A549 (cell line): ENCODE results near the gene EFEMP2. TPM values are rescaled to one million over a fixed set of nuclear protein-coding genes. Genes with fewer than 3 reads are reported as not detected.

Experiments
- ATAC-seq, 2 experiments: fragments of 200-7000 bp in 1 of 2; fragments of >200 bp in 1 of 2; cut with Nextera tagmentation in 1 of 2; cut with Tn5 transposase in 1 of 2; 3 replicates each; pipeline versions ENCODE4 v1.8.0 to v1.9.1; 2018 to 2020; ENCODE audit warnings: mild to moderate bottlenecking in 1 of 2, moderate library complexity in 1 of 2
- CTCF ChIA-PET: fragments of 300-600 bp; sonication (Branson Sonifier 250); formaldehyde crosslinking; extraction: SDS; loops from one replicate; lab custom pipeline; 2021; ENCODE audit warnings: antibody characterized with exemption, inconsistent platforms; lab: Yijun Ruan, JAX
- POLR2A ChIA-PET: fragments of 350-600 bp; formaldehyde crosslinking; extraction: SDS; loops from one replicate; lab custom pipeline; 2021; ENCODE audit warnings: antibody characterized with exemption, inconsistent platforms; lab: Yijun Ruan, JAX
- DNase-seq, 2 experiments: peaks; one replicate each; pipeline versions ENCODE4 v3.0.0 to v3.0.0-alpha.2; 2011 to 2016; ENCODE audit warnings: low read depth in 1 of 2, low spot score in 1 of 2
- FAIRE-seq: peaks from 2 replicates; lab custom pipeline; 2011; peaks lifted over from hg19 to GRCh38; lab: Jason Lieb, UNC
- H3K27ac ChIP-seq, 2 experiments: fragments of >200 bp; sonication (Bioruptor Twin); formaldehyde crosslinking; 3 replicates each; pipeline ENCODE4 v1.5.1; 2016 to 2017
- H3K4me1 ChIP-seq: fragments of >200 bp; sonication (Bioruptor Twin); formaldehyde crosslinking; 3 replicates; pipeline ENCODE4 v1.6.1; 2016
- H3K4me2 ChIP-seq: fragments of >200 bp; sonication (Bioruptor Twin); formaldehyde crosslinking; 3 replicates; pipeline ENCODE4 v1.6.1; 2016
- H3K4me3 ChIP-seq: fragments of >200 bp; sonication (Bioruptor Twin); formaldehyde crosslinking; 3 replicates; pipeline ENCODE4 v1.5.1; 2016
- H3K9me3 ChIP-seq: fragments of >200 bp; sonication (Bioruptor Twin); formaldehyde crosslinking; 3 replicates; pipeline ENCODE4 v1.6.1; 2016
- BHLHE40 ChIP-seq: IDR thresholded peaks from 2 replicates; pipeline ENCODE4 v1.6.1; 2012; ENCODE audit warnings: low read depth, low read length, inconsistent platforms
- CHD4 ChIP-seq: fragments of 200-600 bp; sonication (generic); IDR thresholded peaks from 2 replicates; pipeline ENCODE4 v1.6.1; 2016; ENCODE audit warnings: antibody characterized with exemption, mild to moderate bottlenecking, borderline replicate concordance
- EP300 ChIP-seq, 2 experiments: fragments of >200 bp; sonication (Bioruptor Twin); formaldehyde crosslinking; IDR thresholded peaks; 2 replicates in 1 of 2; 3 replicates in 1 of 2; pipeline ENCODE4 v1.6.1; 2016 to 2017
- ESRRA ChIP-seq: fragments of 150-350 bp; IDR thresholded peaks from 2 replicates; pipeline ENCODE4 v1.6.1; 2014; ENCODE audit warnings: mild to moderate bottlenecking, low read length, borderline replicate concordance
- JUN ChIP-seq, 2 experiments: fragments of >200 bp; sonication (Bioruptor Twin); formaldehyde crosslinking; IDR thresholded peaks; 2 replicates in 1 of 2; 3 replicates in 1 of 2; pipeline ENCODE4 v1.6.1; 2016 to 2017
- KDM1A ChIP-seq: fragments of 200-600 bp; sonication (generic); IDR thresholded peaks from 2 replicates; pipeline ENCODE4 v1.6.1; 2016; ENCODE audit warnings: low read depth, mild to moderate bottlenecking
- KDM5A ChIP-seq: fragments of 200-600 bp; sonication (generic); IDR thresholded peaks from 2 replicates; pipeline ENCODE4 v1.6.1; 2016; ENCODE audit warnings: antibody characterized with exemption, mild to moderate bottlenecking
- MAFK ChIP-seq: fragments of 450-650 bp; IDR thresholded peaks from 2 replicates; pipeline ENCODE4 v1.6.1; 2014; ENCODE audit not compliant: partially characterized antibody
- PHF8 ChIP-seq: fragments of 200-600 bp; sonication (generic); IDR thresholded peaks from 2 replicates; pipeline ENCODE4 v1.6.1; 2016; ENCODE audit warnings: low read depth, mild to moderate bottlenecking, antibody characterized with exemption, moderate library complexity, borderline replicate concordance
- POLR2A ChIP-seq: IDR thresholded peaks from 2 replicates; pipeline ENCODE4 v1.6.1; 2012; ENCODE audit warnings: mild to moderate bottlenecking, low read length
- RCOR1 ChIP-seq: fragments of 150-350 bp; IDR thresholded peaks from 2 replicates; pipeline ENCODE4 v1.6.1; 2014; ENCODE audit warnings: antibody characterized with exemption, low read length, low read depth
- TFCP2L1 ChIP-seq: fragments of 250-450 bp; sonication (Bioruptor Pico); IDR thresholded peaks from 2 replicates; pipeline ENCODE4 v1.5.0; 2021; ENCODE audit warnings: mild to moderate bottlenecking
- TP53 ChIP-seq: fragments of 250-450 bp; sonication (Bioruptor Pico); IDR thresholded peaks from 2 replicates; pipeline ENCODE4 v1.5.0; 2021; ENCODE audit warnings: mild to moderate bottlenecking, moderate library complexity
- WGBS: methylation state at CpG from one replicate; pipeline ENCODE4 v1.1.6; 2017; ENCODE audit errors: missing lambda C conversion rate; 5-methylcytosine and 5-hydroxymethylcytosine counted together
- polyA plus RNA-seq, 4 experiments: library from polyadenylated mRNA; depleted of rRNA in 3 of 4; stranded (reverse); fragments of >200 nt; fragmentation: RNase III in 1 of 4; extraction: RNeasy Plus Mini Kit Qiagen cat#74134 plus additional on column Dnase treatment in 1 of 4; gene quantifications; 2 replicates in 3 of 4; 3 replicates in 1 of 4; pipeline ENCODE4 v1.2.3, GENCODE V29; 2011 to 2017
- TF ChIP-seq, protein P1 (sequence below): fragments of 250-450 bp; sonication (Bioruptor Pico); IDR thresholded peaks from 2 replicates; pipeline ENCODE4 v1.5.0; 2021; ENCODE audit warnings: mild to moderate bottlenecking, moderate library complexity, borderline replicate concordance
- TF ChIP-seq, protein P2 (sequence below): IDR thresholded peaks from 2 replicates; pipeline ENCODE4 v1.6.1; 2012
- TF ChIP-seq, protein P3 (sequence below): fragments of >200 bp; sonication (Bioruptor Twin); formaldehyde crosslinking; IDR thresholded peaks from 2 replicates; pipeline ENCODE4 v1.6.1; 2016
- TF ChIP-seq, protein P4 (sequence below): IDR thresholded peaks from 2 replicates; pipeline ENCODE4 v1.6.1; 2012; ENCODE audit warnings: low read depth, borderline replicate concordance
- TF ChIP-seq, protein P5 (sequence below): fragments of >200 bp; sonication (Bioruptor Twin); formaldehyde crosslinking; IDR thresholded peaks from 3 replicates; pipeline ENCODE4 v1.6.1; 2016
- TF ChIP-seq, protein P6 (sequence below): fragments of 250-450 bp; sonication (Bioruptor Pico); IDR thresholded peaks from 2 replicates; pipeline ENCODE4 v1.5.0; 2020; ENCODE audit warnings: low read depth, mild to moderate bottlenecking, moderate library complexity

EFEMP2 gene
- polyA plus RNA-seq, 2 of the 4 experiments (the other 2 are of a cell fraction), result 1.3 to 1.4 TPM

DNA sequence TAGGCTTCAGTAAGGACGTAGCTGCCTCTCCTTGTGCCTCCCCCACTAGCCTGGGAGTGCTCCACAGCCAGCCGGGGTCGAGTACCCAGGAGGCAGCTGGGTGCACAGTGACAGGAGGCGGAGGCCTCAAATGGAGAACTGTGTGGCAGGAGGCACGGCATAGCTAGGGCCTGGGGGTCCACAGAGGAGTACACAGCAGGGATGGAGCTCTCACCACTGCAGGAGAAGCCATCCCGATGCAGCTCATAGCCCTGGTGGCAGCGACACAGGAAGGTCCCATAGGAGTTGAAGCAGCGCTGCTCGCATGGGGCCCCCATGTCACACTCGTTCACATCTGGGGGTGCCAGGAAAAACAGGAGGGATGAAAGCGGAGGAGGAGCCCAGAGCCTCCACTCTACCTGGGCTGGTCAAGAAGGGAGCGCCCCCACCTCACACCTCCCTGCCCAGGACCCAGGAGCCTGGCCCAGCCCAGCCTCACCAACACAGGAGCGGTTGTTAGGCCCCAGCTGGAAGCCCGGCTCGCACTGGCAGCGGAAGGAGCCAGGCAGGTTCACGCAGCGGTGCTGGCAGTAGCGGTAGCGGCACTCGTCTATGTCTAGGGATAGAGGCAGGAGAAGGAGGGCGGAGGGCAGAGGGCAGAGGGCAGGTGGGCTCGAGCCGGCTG is 2.8 kb downstream of the EFEMP2 start:
- no peaks in the 10 kb centered on the region for H3K9me3 ChIP-seq
- no peak overlapping the region for H3K4me3 ChIP-seq
- peaks cover 6% of the 10 kb centered on the region for H3K4me1 ChIP-seq
- FAIRE-seq (no peak), DNase-seq (no peak), ATAC-seq (peak; percentile 1 to 4; a peak in 4 of 6 replicates)
- no peak overlapping the region for H3K4me2 ChIP-seq
- no peak overlapping the region for H3K27ac ChIP-seq
- ChIA-PET POLR2A (interaction anchor here (0.8 to 2.9 kb wide), 5 partner anchors 10 to 207 kb away, joined by 3 to 15 read pairs (median 4); partner anchors contain the start of genes FIBP, MUS81 and RELA), CTCF (interaction anchor here (0.8 to 7.5 kb wide), 7 partner anchors 9 to 158 kb away, joined by 3 to 158 read pairs (median 4); partner anchors contain the start of genes C11orf68, CFL1, FIBP and KAT5)
- 84% methylated on average over 24 of the region's 24 CpGs for WGBS
- TF ChIP-seq KDM5A, result no peak
- TF ChIP-seq POLR2A, result peak; percentile 21
- TF ChIP-seq, protein P1, sequence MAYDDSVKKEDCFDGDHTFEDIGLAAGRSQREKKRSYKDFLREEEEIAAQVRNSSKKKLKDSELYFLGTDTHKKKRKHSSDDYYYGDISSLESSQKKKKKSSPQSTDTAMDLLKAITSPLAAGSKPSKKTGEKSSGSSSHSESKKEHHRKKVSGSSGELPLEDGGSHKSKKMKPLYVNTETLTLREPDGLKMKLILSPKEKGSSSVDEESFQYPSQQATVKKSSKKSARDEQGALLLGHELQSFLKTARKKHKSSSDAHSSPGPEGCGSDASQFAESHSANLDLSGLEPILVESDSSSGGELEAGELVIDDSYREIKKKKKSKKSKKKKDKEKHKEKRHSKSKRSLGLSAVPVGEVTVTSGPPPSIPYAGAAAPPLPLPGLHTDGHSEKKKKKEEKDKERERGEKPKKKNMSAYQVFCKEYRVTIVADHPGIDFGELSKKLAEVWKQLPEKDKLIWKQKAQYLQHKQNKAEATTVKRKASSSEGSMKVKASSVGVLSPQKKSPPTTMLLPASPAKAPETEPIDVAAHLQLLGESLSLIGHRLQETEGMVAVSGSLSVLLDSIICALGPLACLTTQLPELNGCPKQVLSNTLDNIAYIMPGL, result 0 out of 2 replicates have a peak, but pooled peaks have one; percentile 2
- no peak for TF ChIP-seq ESRRA

DNA sequence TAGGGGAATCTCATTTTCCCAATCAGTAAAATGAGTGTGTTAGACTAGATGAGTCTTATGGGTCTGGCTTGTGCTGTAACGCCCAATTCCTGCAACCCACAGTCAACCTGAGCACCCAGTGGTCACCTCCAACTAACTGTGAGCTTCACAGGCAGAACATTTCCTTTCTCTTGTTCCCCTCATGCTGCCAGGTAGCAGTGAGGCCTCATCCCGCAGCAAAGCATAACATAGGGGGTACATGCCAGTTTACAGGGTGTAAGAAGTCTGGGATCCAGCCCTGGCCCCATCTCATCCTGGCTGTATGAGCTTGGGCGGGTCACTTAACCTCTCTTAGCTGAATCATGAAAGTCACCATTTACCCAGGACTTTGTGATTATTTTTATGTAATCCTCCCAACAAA is 3.7 kb downstream of the EFEMP2 start:
- peaks cover 6% of the 10 kb centered on the region for H3K4me1 ChIP-seq
- TF ChIP-seq, protein P2, sequence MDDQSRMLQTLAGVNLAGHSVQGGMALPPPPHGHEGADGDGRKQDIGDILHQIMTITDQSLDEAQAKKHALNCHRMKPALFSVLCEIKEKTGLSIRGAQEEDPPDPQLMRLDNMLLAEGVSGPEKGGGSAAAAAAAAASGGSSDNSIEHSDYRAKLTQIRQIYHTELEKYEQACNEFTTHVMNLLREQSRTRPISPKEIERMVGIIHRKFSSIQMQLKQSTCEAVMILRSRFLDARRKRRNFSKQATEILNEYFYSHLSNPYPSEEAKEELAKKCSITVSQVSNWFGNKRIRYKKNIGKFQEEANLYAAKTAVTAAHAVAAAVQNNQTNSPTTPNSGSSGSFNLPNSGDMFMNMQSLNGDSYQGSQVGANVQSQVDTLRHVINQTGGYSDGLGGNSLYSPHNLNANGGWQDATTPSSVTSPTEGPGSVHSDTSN, result 0 out of 2 replicates have a peak, but pooled peaks have one; percentile 2
- TF ChIP-seq TP53 (CRISPR knock-in tag) (no peak), EP300 (IDR thresholded peaks at IDR 0.05) (no peak)
- H3K4me2 ChIP-seq, result no peak overlapping the region
- H3K27ac ChIP-seq, result no peak overlapping the region
- DNase-seq, result no peak
- no peaks in the 10 kb centered on the region for H3K9me3 ChIP-seq
- WGBS, result 73% methylated on average over 3 of the region's 3 CpGs
- POLR2A ChIA-PET, result interaction anchor here (0.9 to 2.9 kb wide), 3 partner anchors 9 to 206 kb away, joined by 3 to 15 read pairs (median 9); partner anchors contain the start of genes FIBP, MUS81 and RELA
- H3K4me3 ChIP-seq, result no peak overlapping the region
- CTCF ChIA-PET, result interaction anchor here (0.8 to 7.5 kb wide), 8 partner anchors 8 to 157 kb away, joined by 3 to 158 read pairs (median 4); partner anchors contain the start of genes CFL1, FIBP, KAT5 and MUS81
- no peak for FAIRE-seq
- no peak for ATAC-seq

DNA sequence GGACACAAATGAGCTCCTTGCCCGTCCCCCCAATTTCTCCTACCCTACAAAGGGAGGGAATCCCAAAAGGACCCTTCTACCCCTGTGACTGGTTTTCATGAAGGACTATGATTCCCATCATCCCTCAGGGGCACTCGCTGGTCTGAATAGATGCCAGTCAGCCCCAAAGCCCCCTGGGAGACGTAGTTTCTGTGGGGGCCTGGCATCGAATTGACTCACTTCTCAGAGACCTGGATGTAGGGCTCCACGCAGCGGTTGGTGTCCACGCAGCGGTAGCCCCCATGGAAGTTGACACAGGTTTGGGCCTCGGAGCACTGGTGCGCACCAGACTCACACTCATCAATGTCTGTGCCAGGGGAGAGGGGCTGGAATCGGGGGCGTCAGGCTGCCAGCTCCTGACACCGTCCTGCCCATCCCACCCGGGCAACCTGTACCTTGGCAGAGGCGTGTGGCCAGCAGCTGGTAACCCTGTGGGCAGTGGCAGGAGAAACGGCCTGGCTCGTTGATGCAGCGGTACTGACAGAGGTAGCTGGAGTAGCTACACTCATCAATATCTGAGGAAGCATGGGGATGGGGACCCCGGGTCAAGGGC is 4.4 kb downstream of the EFEMP2 start:
- no peak overlapping the region for H3K27ac ChIP-seq
- DNase-seq (no peak), FAIRE-seq (no peak), ATAC-seq (0 out of 6 replicates have a peak, but pooled peaks of 1 of the 2 experiments have one; percentile 4)
- H3K9me3 ChIP-seq, result no peaks in the 10 kb centered on the region
- H3K4me3 ChIP-seq, result no peak overlapping the region
- peaks cover 6% of the 10 kb centered on the region for H3K4me1 ChIP-seq
- ChIA-PET POLR2A (interaction anchor here (2.1 to 2.9 kb wide), 2 partner anchors 8 to 21 kb away, joined by 9 to 15 read pairs; partner anchors contain the start of genes FIBP and MUS81), CTCF (interaction anchor here (1.0 to 7.5 kb wide), 5 partner anchors 8 to 157 kb away, joined by 3 to 158 read pairs (median 12); partner anchors contain the start of genes CFL1, FIBP, KAT5 and MUS81)
- H3K4me2 ChIP-seq, result no peak overlapping the region
- TF ChIP-seq, protein P3, sequence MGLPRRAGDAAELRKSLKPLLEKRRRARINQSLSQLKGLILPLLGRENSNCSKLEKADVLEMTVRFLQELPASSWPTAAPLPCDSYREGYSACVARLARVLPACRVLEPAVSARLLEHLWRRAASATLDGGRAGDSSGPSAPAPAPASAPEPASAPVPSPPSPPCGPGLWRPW, result no peak
- TF ChIP-seq JUN (IDR thresholded peaks at IDR 0.05), result peak in 1 of 2 experiments; percentile 42; a peak in 2 of 5 replicates
- WGBS, result 84% methylated on average over 14 of the region's 19 CpGs

DNA sequence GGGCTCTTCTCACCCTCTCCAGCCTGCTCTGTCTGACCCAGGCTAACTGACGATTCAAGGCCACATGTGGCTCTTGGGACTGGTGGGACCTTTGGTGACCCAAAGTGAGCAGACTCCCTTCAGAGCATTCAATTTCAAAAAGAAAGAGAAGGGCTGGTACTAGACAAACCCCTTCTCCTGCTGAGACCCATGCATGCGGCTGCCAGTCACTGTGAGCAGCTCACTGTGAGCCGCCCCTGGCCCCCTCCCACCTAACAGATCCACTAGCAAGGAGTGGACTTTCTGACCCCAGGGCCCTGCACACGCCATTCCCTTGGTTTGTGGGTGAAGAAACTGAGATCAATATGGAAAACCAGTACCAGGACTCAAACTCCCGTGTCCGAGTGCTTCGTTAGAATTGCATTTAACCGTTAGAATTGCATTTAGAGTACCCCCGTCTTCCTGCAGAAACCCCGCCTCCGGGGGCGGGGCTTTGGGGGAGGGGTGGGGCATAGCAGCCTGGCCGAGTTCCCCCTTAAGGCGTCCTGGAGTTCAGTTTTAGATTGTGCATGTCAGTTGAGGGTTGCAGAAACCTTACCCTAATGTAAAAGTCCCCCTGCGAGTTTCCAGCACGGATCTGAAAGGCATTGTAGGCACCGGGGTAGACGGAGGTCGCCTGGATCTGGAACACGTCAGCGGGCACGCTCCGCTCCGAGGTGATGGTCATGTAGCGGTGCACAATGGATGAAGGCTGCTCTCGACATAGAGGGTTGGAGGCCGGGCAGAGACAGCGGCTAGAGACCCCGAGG is 5.1 kb downstream of the EFEMP2 start:
- ATAC-seq (no peak), DNase-seq (no peak), FAIRE-seq (no peak)
- POLR2A ChIA-PET, result interaction anchor here (1.1 to 2.9 kb wide), 2 partner anchors 8 to 9 kb away, joined by 4 to 15 read pairs; partner anchors contain the start of genes CFL1 and MUS81
- Histone ChIP-seq H3K9me3 (no peaks in the 10 kb centered on the region), H3K4me2 (no peak overlapping the region), H3K4me3 (no peak overlapping the region), H3K4me1 (no peaks in the 10 kb centered on the region), H3K27ac (no peak overlapping the region)
- WGBS, result 79% methylated on average over 29 of the region's 29 CpGs
- CTCF ChIA-PET, result interaction anchor here (0.9 to 7.5 kb wide), 9 partner anchors 7 to 156 kb away, joined by 3 to 158 read pairs (median 5); partner anchors contain the start of genes CCDC85B, CFL1, FIBP and KAT5
- TF ChIP-seq BHLHE40 (no peak), KDM1A (no peak), MAFK (no peak), TFCP2L1 (CRISPR knock-in tag) (no peak), RCOR1 (no peak), CHD4 (no peak), PHF8 (no peak)
- TF ChIP-seq, protein P4, sequence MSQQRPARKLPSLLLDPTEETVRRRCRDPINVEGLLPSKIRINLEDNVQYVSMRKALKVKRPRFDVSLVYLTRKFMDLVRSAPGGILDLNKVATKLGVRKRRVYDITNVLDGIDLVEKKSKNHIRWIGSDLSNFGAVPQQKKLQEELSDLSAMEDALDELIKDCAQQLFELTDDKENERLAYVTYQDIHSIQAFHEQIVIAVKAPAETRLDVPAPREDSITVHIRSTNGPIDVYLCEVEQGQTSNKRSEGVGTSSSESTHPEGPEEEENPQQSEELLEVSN, result no peak
- TF ChIP-seq, protein P5, sequence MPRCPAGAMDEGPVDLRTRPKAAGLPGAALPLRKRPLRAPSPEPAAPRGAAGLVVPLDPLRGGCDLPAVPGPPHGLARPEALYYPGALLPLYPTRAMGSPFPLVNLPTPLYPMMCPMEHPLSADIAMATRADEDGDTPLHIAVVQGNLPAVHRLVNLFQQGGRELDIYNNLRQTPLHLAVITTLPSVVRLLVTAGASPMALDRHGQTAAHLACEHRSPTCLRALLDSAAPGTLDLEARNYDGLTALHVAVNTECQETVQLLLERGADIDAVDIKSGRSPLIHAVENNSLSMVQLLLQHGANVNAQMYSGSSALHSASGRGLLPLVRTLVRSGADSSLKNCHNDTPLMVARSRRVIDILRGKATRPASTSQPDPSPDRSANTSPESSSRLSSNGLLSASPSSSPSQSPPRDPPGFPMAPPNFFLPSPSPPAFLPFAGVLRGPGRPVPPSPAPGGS, result no peak
- TF ChIP-seq, protein P6, sequence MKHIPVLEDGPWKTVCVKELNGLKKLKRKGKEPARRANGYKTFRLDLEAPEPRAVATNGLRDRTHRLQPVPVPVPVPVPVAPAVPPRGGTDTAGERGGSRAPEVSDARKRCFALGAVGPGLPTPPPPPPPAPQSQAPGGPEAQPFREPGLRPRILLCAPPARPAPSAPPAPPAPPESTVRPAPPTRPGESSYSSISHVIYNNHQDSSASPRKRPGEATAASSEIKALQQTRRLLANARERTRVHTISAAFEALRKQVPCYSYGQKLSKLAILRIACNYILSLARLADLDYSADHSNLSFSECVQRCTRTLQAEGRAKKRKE (CRISPR knock-in tag), result no peak
